ENCODE measurements around the gene GTF2H1. TPM values are rescaled to one million over a fixed set of nuclear protein-coding genes. Genes with fewer than 3 reads are reported as not detected.

The GTF2H1 gene
- polyA plus RNA-seq, 1 of the 3 experiments (the other 2 are of a cell fraction): 31.2 TPM

GRCh38 chr11:18304745-18305144 lies 17.6 kb upstream of the GTF2H1 start:
- H3K27ac ChIP-seq (ENCODE audit: low read depth in 2 of 2, low read length in 1 of 2): no peak overlapping the region
- H3K27me3 ChIP-seq (ENCODE audit: insufficient read depth): no peaks in the 10 kb centered on the region
- no peak overlapping the region for H3K9ac ChIP-seq
- CTCF ChIA-PET: no interaction called here
- TF ChIP-seq FOSL2 (IDR thresholded peaks at IDR 0.05; ENCODE audit: borderline replicate concordance, low read depth) (no peak), SIN3A (IDR thresholded peaks at IDR 0.05; ENCODE audit: borderline replicate concordance, low read depth, low read length) (no peak), IRF3 (IDR thresholded peaks at IDR 0.05; ENCODE audit: low read depth, low read length) (no peak), GATA2 (CRISPR knock-in tag; IDR thresholded peaks at IDR 0.05) (no peak), SMC3 (IDR thresholded peaks at IDR 0.05; ENCODE audit: low read depth, low read length) (no peak), TCF12 (IDR thresholded peaks at IDR 0.05) (no peak), MEF2A (IDR thresholded peaks at IDR 0.05; ENCODE audit: borderline replicate concordance, low read depth) (no peak), POLR2AphosphoS5 (IDR thresholded peaks at IDR 0.05; ENCODE audit: low read depth, low read length) (no peak), EP300 (IDR thresholded peaks at IDR 0.05; ENCODE audit: borderline replicate concordance in 1 of 2, low read depth in 1 of 2, low read length in 1 of 2) (no peak), ELF1 (IDR thresholded peaks at IDR 0.05) (no peak), NRF1 (IDR thresholded peaks at IDR 0.05; ENCODE audit: low read depth, low read length) (no peak), MXI1 (IDR thresholded peaks at IDR 0.05; ENCODE audit: low read depth, low read length) (no peak), YY1 (IDR thresholded peaks at IDR 0.05; ENCODE audit: low read depth) (no peak)
- TF ChIP-seq, protein P1, sequence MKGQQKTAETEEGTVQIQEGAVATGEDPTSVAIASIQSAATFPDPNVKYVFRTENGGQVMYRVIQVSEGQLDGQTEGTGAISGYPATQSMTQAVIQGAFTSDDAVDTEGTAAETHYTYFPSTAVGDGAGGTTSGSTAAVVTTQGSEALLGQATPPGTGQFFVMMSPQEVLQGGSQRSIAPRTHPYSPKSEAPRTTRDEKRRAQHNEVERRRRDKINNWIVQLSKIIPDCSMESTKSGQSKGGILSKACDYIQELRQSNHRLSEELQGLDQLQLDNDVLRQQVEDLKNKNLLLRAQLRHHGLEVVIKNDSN (IDR thresholded peaks at IDR 0.05; ENCODE audit: borderline replicate concordance, low read depth): no peak
- TF ChIP-seq, protein P2, sequence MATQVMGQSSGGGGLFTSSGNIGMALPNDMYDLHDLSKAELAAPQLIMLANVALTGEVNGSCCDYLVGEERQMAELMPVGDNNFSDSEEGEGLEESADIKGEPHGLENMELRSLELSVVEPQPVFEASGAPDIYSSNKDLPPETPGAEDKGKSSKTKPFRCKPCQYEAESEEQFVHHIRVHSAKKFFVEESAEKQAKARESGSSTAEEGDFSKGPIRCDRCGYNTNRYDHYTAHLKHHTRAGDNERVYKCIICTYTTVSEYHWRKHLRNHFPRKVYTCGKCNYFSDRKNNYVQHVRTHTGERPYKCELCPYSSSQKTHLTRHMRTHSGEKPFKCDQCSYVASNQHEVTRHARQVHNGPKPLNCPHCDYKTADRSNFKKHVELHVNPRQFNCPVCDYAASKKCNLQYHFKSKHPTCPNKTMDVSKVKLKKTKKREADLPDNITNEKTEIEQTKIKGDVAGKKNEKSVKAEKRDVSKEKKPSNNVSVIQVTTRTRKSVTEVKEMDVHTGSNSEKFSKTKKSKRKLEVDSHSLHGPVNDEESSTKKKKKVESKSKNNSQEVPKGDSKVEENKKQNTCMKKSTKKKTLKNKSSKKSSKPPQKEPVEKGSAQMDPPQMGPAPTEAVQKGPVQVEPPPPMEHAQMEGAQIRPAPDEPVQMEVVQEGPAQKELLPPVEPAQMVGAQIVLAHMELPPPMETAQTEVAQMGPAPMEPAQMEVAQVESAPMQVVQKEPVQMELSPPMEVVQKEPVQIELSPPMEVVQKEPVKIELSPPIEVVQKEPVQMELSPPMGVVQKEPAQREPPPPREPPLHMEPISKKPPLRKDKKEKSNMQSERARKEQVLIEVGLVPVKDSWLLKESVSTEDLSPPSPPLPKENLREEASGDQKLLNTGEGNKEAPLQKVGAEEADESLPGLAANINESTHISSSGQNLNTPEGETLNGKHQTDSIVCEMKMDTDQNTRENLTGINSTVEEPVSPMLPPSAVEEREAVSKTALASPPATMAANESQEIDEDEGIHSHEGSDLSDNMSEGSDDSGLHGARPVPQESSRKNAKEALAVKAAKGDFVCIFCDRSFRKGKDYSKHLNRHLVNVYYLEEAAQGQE (IDR thresholded peaks at IDR 0.05; ENCODE audit: low read depth, low read length): no peak
- no peak overlapping the region for H3K4me2 ChIP-seq
- H3K9me3 ChIP-seq: no peaks in the 10 kb centered on the region
- no peak overlapping the region for H3K4me3 ChIP-seq (ENCODE audit: low read depth in 2 of 2, low read length in 1 of 2)
- no peaks in the 10 kb centered on the region for H3K4me1 ChIP-seq (ENCODE audit: control insufficient read depth in 1 of 2, insufficient read depth in 2 of 2, low read depth in 1 of 2, low read length in 1 of 2)
- no peak overlapping the region for H2AFZ ChIP-seq (ENCODE audit: low read depth)
- POLR2A ChIA-PET: no interaction called here
- H3K79me2 ChIP-seq (ENCODE audit: insufficient read depth): no peaks in the 10 kb centered on the region
- peaks cover 60 to 74% of the 10 kb centered on the region in 2 experiments for H3K36me3 ChIP-seq (replicated peaks in 1 of 2; ENCODE audit: control insufficient read depth in 1 of 2, insufficient read depth in 2 of 2, low read length in 1 of 2)
- H3K9me2 ChIP-seq: no peaks in the 10 kb centered on the region
- H3F3A ChIP-seq (replicated peaks; ENCODE audit: insufficient read depth): no peaks in the 10 kb centered on the region
- H4K20me1 ChIP-seq (ENCODE audit: insufficient read depth): no peaks in the 10 kb centered on the region
- DNase-seq: no peak

Data from SK-N-SH (cell line).